ENCODE results near the gene SFXN3. TPM values are rescaled to one million over a fixed set of nuclear protein-coding genes. Genes with fewer than 3 reads are reported as not detected.

Gene SFXN3
- total RNA-seq, 1 experiment from 2014 or later = 16.9 TPM

GRCh38 chr10:101054351-101054750 lies 23.3 kb downstream of the SFXN3 start:
- BruUV-seq (replicated peaks) = no TSS peak
- H3K36me3 ChIP-seq (ENCODE audit: insufficient read depth, low read length, poor library complexity, severe bottlenecking) = no peaks in the 10 kb centered on the region
- CTCF ChIA-PET = no interaction called here
- no peaks in the 10 kb centered on the region for H3K27me3 ChIP-seq (replicated peaks; ENCODE audit: insufficient read depth, low read depth, low read length, poor library complexity)
- TF ChIP-seq CTCF (conservative IDR thresholded peaks at IDR 0.05; ENCODE audit: low read depth, low read length) = no peak
- TF ChIP-seq EZH2 (IDR thresholded peaks at IDR 0.05; ENCODE audit: borderline replicate concordance, low read depth, low read length, poor library complexity, severe bottlenecking) = no peak
- intact Hi-C loops (cut with micrococcal nuclease; ENCODE audit: unreplicated experiment) = no loop called here
- peaks cover 28% of the 10 kb centered on the region for H3K4me1 ChIP-seq (ENCODE audit: insufficient read depth, low read length, poor library complexity, severe bottlenecking)
- no peak overlapping the region for H3K4me3 ChIP-seq (ENCODE audit: low read depth, low read length, poor library complexity, severe bottlenecking)
- POLR2A ChIA-PET (ENCODE audit: low non-redundant PET) = no interaction called here
- H3K27ac ChIP-seq (ENCODE audit: low read depth, low read length, poor library complexity, severe bottlenecking) = no peak overlapping the region
- DNase-seq (ENCODE audit: low spot score) = no peak
- H3K9me3 ChIP-seq (ENCODE audit: low read depth, low read length, poor library complexity, severe bottlenecking) = no peaks in the 10 kb centered on the region

GRCh38 chr10:101054876-101055275 lies 23.8 kb downstream of the SFXN3 start:
- POLR2A ChIA-PET (ENCODE audit: low non-redundant PET) = interaction anchor here (0.6 kb wide), 1 partner anchor 481 kb away, joined by 3 read pairs; no protein-coding TSS in a partner anchor
- no peak for DNase-seq (ENCODE audit: low spot score)
- intact Hi-C loops (cut with micrococcal nuclease; ENCODE audit: unreplicated experiment) = no loop called here
- no peak overlapping the region for H3K27ac ChIP-seq (ENCODE audit: low read depth, low read length, poor library complexity, severe bottlenecking)
- no peaks in the 10 kb centered on the region for H3K27me3 ChIP-seq (replicated peaks; ENCODE audit: insufficient read depth, low read depth, low read length, poor library complexity)
- no TSS peak for BruUV-seq (replicated peaks)
- no peaks in the 10 kb centered on the region for H3K9me3 ChIP-seq (ENCODE audit: low read depth, low read length, poor library complexity, severe bottlenecking)
- no peaks in the 10 kb centered on the region for H3K36me3 ChIP-seq (ENCODE audit: insufficient read depth, low read length, poor library complexity, severe bottlenecking)
- CTCF ChIA-PET = no interaction called here
- no peak overlapping the region for H3K4me3 ChIP-seq (ENCODE audit: low read depth, low read length, poor library complexity, severe bottlenecking)
- TF ChIP-seq EZH2 (IDR thresholded peaks at IDR 0.05; ENCODE audit: borderline replicate concordance, low read depth, low read length, poor library complexity, severe bottlenecking) (no peak), CTCF (conservative IDR thresholded peaks at IDR 0.05; ENCODE audit: low read depth, low read length) (no peak)
- H3K4me1 ChIP-seq (ENCODE audit: insufficient read depth, low read length, poor library complexity, severe bottlenecking) = peaks cover 32% of the 10 kb centered on the region

GRCh38 chr10:101055411-101055810 lies 24.4 kb downstream of the SFXN3 start:
- ChIA-PET CTCF (interaction anchor here (0.9 kb wide), 1 partner anchor 12 kb away, joined by 5 read pairs; no protein-coding TSS in a partner anchor), POLR2A (ENCODE audit: low non-redundant PET) (interaction anchor here (0.6 kb wide), 1 partner anchor 481 kb away, joined by 3 read pairs; no protein-coding TSS in a partner anchor)
- Histone ChIP-seq H3K36me3 (ENCODE audit: insufficient read depth, low read length, poor library complexity, severe bottlenecking) (no peaks in the 10 kb centered on the region), H3K27me3 (replicated peaks; ENCODE audit: insufficient read depth, low read depth, low read length, poor library complexity) (no peaks in the 10 kb centered on the region), H3K4me3 (ENCODE audit: low read depth, low read length, poor library complexity, severe bottlenecking) (no peak overlapping the region), H3K4me1 (ENCODE audit: insufficient read depth, low read length, poor library complexity, severe bottlenecking) (peaks cover 27% of the 10 kb centered on the region), H3K9me3 (ENCODE audit: low read depth, low read length, poor library complexity, severe bottlenecking) (no peaks in the 10 kb centered on the region), H3K27ac (ENCODE audit: low read depth, low read length, poor library complexity, severe bottlenecking) (no peak overlapping the region)
- no peak for DNase-seq (ENCODE audit: low spot score)
- intact Hi-C loops (cut with micrococcal nuclease; ENCODE audit: unreplicated experiment) = no loop called here
- no TSS peak for BruUV-seq (replicated peaks)
- peak; percentile 41; the same call in 1 of the 2 replicates for TF ChIP-seq CTCF (conservative IDR thresholded peaks at IDR 0.05; ENCODE audit: low read depth, low read length)
- no peak for TF ChIP-seq EZH2 (IDR thresholded peaks at IDR 0.05; ENCODE audit: borderline replicate concordance, low read depth, low read length, poor library complexity, severe bottlenecking)

Data from A673 (cell line).